HepG2 (cell line): Measurements from ENCODE around the gene TNFAIP3. TPM values are rescaled to one million over a fixed set of nuclear protein-coding genes. Genes with fewer than 3 reads are reported as not detected.
A peak's percentile ranks its signal among the peaks of the same experiment; 100 is the strongest.

Experiments
- CEBPB ChIP-seq: IDR thresholded peaks from 2 replicates; pipeline ENCODE4 v1.6.1; 2011; ENCODE audit warnings: low read depth, low read length, improper control_type of control experiment, borderline replicate concordance
- GATAD1 ChIP-seq: IDR thresholded peaks from 2 replicates; pipeline ENCODE4 v1.6.1; 2016; ENCODE audit warnings: missing genetic modification reagents, missing compliant biosample characterization
- GATAD2A ChIP-seq: IDR thresholded peaks from 2 replicates; pipeline ENCODE4 v1.6.1; 2016
- KDM2A ChIP-seq: sonication (generic); formaldehyde crosslinking; IDR thresholded peaks from 2 replicates; pipeline ENCODE4 v1.4.0; 2020; ENCODE audit warnings: low read depth, missing genetic modification reagents, borderline replicate concordance
- KLF11 ChIP-seq: IDR thresholded peaks from 2 replicates; pipeline ENCODE4 v1.6.1; 2016; ENCODE audit warnings: missing compliant biosample characterization
- MXD4 ChIP-seq: IDR thresholded peaks from 2 replicates; pipeline ENCODE4 v1.6.1; 2016; ENCODE audit warnings: mild to moderate bottlenecking, missing biosample characterization, missing genetic modification reagents
- NCOR1 ChIP-seq: fragments of 200-600 bp; sonication (generic); IDR thresholded peaks from 2 replicates; pipeline ENCODE4 v1.7.0; 2017; ENCODE audit warnings: antibody characterized with exemption, low read length, borderline replicate concordance
- PCBP1 ChIP-seq: fragments of 200-400 bp; formaldehyde crosslinking; IDR thresholded peaks from 2 replicates; pipeline ENCODE4 v1.6.1; 2017; ENCODE audit warnings: mild to moderate bottlenecking, low read depth, low read length, borderline replicate concordance
- RARG ChIP-seq: sonication (generic); formaldehyde crosslinking; IDR thresholded peaks from 2 replicates; pipeline ENCODE4 v1.4.0; 2020; ENCODE audit warnings: low read depth, mild to moderate bottlenecking, missing genetic modification reagents
- RCOR2 ChIP-seq: IDR thresholded peaks from 2 replicates; pipeline ENCODE4 v1.6.1; 2016; ENCODE audit warnings: missing biosample characterization, missing genetic modification reagents
- ZBTB42 ChIP-seq: sonication (generic); formaldehyde crosslinking; IDR thresholded peaks from 2 replicates; pipeline ENCODE4 v1.5.0; 2020; ENCODE audit warnings: mild to moderate bottlenecking, missing genetic modification reagents
- ZFP36L1 ChIP-seq: sonication (generic); formaldehyde crosslinking; IDR thresholded peaks from 2 replicates; pipeline ENCODE4 v1.8.0; 2022; ENCODE audit warnings: mild to moderate bottlenecking, missing genetic modification reagents, moderate library complexity
- ZKSCAN8 ChIP-seq: IDR thresholded peaks from 2 replicates; pipeline ENCODE4 v1.6.1; 2016; ENCODE audit warnings: borderline replicate concordance, missing genetic modification reagents, missing compliant biosample characterization
- ZNF816 ChIP-seq: sonication (generic); formaldehyde crosslinking; IDR thresholded peaks from 2 replicates; pipeline ENCODE4 v1.8.0; 2022; ENCODE audit warnings: missing genetic modification reagents, mild to moderate bottlenecking, borderline replicate concordance
- ZNF883 ChIP-seq: sonication (generic); formaldehyde crosslinking; IDR thresholded peaks from 2 replicates; pipeline ENCODE4 v1.5.1; 2020; ENCODE audit warnings: mild to moderate bottlenecking, missing genetic modification reagents; ENCODE audit errors: not compliant biosample characterization
- ZSCAN20 ChIP-seq: sonication (generic); formaldehyde crosslinking; IDR thresholded peaks from 2 replicates; pipeline ENCODE4 v1.4.0; 2020; ENCODE audit warnings: missing genetic modification reagents, mild to moderate bottlenecking, borderline replicate concordance
- polyA plus RNA-seq, 8 experiments: library from polyadenylated mRNA; depleted of rRNA in 3 of 8; stranded (reverse) in 7 of 8; unstranded in 1 of 8; fragments of >200 nt; fragmentation: Illumina TruSeq in 4 of 8; extraction: Trizol in 4 of 8; gene quantifications; 2 replicates each; pipeline versions ENCODE4 v1.2.1 to v1.2.3, GENCODE V29; 2011 to 2016; ENCODE audit warnings: low read depth in 4 of 8, missing spikeins in 1 of 8, mixed read lengths in 1 of 8; ENCODE audit not compliant: insufficient read depth in 1 of 8
- total RNA-seq, 5 experiments: library from RNA; depleted of rRNA; stranded (reverse); fragments of >200 nt; fragmentation: Illumina TruSeq; extraction: Trizol; gene quantifications; 2 replicates each; pipeline ENCODE4 v1.2.3, GENCODE V29; 2016; ENCODE audit warnings: low read depth in 1 of 5
- TF ChIP-seq, protein P1 (sequence below), 2 experiments: sonication (generic) in 1 of 2; formaldehyde crosslinking in 1 of 2; IDR thresholded peaks; 2 replicates each; pipeline versions ENCODE4 v1.4.0 to v1.6.1; 2018 to 2020; ENCODE audit warnings: missing genetic modification reagents in 2 of 2, borderline replicate concordance in 1 of 2, low read depth in 1 of 2, mild to moderate bottlenecking in 1 of 2, missing biosample characterization in 1 of 2
- TF ChIP-seq, protein P2 (sequence below): sonication (generic); formaldehyde crosslinking; IDR thresholded peaks from 2 replicates; pipeline ENCODE4 v1.5.0; 2020; ENCODE audit warnings: missing genetic modification reagents
- TF ChIP-seq, protein P3 (sequence below): sonication (generic); formaldehyde crosslinking; IDR thresholded peaks from 2 replicates; pipeline ENCODE4 v1.5.0; 2020; ENCODE audit warnings: mild to moderate bottlenecking, missing genetic modification reagents, borderline replicate concordance
- TF ChIP-seq, protein P4 (sequence below): IDR thresholded peaks from 2 replicates; pipeline ENCODE4 v1.6.1; 2016; ENCODE audit warnings: mild to moderate bottlenecking

TNFAIP3 gene
- total and polyA plus RNA-seq, 2 of the 13 experiments (the other 11 are each of a cell fraction or from before 2014, with no cell fraction given): 28.2 to 47.1 TPM

DNA sequence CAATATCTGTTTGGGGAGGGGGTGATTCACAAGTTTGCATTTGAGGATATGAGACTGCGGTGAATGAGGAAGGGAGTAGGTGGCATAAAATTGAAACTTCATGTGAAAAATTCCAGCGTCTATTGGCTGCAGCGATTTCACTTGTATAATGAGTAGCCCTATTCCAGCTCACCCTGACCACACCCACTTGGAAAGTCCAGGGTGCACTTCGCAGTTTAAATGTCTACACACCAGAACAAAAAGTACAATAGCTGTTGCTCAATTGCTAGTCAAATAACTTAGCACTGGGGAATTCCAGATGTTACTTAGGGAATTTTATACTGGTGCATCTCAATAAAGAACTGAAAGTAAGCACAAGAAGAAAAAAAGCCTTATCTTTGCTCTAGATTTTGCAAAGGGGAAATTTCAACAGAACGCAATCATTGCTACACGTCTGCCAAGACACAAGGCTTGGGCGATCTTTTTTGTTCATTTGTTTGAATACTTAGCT, 6.3 kb downstream of the TNFAIP3 start (continued):
- TF ChIP-seq, protein P1, sequence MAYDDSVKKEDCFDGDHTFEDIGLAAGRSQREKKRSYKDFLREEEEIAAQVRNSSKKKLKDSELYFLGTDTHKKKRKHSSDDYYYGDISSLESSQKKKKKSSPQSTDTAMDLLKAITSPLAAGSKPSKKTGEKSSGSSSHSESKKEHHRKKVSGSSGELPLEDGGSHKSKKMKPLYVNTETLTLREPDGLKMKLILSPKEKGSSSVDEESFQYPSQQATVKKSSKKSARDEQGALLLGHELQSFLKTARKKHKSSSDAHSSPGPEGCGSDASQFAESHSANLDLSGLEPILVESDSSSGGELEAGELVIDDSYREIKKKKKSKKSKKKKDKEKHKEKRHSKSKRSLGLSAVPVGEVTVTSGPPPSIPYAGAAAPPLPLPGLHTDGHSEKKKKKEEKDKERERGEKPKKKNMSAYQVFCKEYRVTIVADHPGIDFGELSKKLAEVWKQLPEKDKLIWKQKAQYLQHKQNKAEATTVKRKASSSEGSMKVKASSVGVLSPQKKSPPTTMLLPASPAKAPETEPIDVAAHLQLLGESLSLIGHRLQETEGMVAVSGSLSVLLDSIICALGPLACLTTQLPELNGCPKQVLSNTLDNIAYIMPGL (CRISPR knock-in tag; IDR thresholded peaks at IDR 0.05; ENCODE audit: borderline replicate concordance in 1 of 2, low read depth in 1 of 2): 0 out of 4 replicates have a peak, but pooled peaks of 1 of the 2 experiments have one; percentile 52
- peak; percentile 54; the same call in 1 of the 2 replicates for TF ChIP-seq GATAD1
- no peak for TF ChIP-seq PCBP1
- 0 out of 2 replicates have a peak, but pooled peaks have one; percentile 11 for TF ChIP-seq ZNF816 (CRISPR knock-in tag)
- TF ChIP-seq RCOR2 (CRISPR knock-in tag): peak; percentile 88
- TF ChIP-seq CEBPB: peak; percentile 97
- TF ChIP-seq ZNF883 (CRISPR knock-in tag): no peak
- peak; percentile 100 for TF ChIP-seq ZBTB42 (CRISPR knock-in tag)
- no peak for TF ChIP-seq RARG
- TF ChIP-seq ZSCAN20: peak; percentile 68; the same call in 1 of the 2 replicates
- TF ChIP-seq, protein P2, sequence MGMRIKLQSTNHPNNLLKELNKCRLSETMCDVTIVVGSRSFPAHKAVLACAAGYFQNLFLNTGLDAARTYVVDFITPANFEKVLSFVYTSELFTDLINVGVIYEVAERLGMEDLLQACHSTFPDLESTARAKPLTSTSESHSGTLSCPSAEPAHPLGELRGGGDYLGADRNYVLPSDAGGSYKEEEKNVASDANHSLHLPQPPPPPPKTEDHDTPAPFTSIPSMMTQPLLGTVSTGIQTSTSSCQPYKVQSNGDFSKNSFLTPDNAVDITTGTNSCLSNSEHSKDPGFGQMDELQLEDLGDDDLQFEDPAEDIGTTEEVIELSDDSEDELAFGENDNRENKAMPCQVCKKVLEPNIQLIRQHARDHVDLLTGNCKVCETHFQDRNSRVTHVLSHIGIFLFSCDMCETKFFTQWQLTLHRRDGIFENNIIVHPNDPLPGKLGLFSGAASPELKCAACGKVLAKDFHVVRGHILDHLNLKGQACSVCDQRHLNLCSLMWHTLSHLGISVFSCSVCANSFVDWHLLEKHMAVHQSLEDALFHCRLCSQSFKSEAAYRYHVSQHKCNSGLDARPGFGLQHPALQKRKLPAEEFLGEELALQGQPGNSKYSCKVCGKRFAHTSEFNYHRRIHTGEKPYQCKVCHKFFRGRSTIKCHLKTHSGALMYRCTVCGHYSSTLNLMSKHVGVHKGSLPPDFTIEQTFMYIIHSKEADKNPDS (CRISPR knock-in tag): no peak
- TF ChIP-seq, protein P3, sequence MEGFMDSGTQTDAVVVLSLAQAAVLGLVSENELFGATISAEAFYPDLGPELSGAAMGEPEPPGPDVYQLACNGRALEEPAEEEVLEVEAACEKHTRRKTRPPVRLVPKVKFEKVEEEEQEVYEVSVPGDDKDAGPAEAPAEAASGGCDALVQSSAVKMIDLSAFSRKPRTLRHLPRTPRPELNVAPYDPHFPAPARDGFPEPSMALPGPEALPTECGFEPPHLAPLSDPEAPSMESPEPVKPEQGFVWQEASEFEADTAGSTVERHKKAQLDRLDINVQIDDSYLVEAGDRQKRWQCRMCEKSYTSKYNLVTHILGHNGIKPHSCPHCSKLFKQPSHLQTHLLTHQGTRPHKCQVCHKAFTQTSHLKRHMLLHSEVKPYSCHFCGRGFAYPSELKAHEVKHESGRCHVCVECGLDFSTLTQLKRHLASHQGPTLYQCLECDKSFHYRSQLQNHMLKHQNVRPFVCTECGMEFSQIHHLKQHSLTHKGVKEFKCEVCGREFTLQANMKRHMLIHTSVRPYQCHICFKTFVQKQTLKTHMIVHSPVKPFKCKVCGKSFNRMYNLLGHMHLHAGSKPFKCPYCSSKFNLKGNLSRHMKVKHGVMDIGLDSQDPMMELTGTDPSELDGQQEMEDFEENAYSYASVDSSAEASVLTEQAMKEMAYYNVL (CRISPR knock-in tag): peak; percentile 62; the same call in 1 of the 2 replicates
- TF ChIP-seq, protein P4, sequence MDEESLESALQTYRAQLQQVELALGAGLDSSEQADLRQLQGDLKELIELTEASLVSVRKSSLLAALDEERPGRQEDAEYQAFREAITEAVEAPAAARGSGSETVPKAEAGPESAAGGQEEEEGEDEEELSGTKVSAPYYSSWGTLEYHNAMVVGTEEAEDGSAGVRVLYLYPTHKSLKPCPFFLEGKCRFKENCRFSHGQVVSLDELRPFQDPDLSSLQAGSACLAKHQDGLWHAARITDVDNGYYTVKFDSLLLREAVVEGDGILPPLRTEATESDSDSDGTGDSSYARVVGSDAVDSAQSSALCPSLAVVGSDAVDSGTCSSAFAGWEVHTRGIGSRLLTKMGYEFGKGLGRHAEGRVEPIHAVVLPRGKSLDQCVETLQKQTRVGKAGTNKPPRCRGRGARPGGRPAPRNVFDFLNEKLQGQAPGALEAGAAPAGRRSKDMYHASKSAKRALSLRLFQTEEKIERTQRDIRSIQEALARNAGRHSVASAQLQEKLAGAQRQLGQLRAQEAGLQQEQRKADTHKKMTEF (CRISPR knock-in tag): peak; percentile 76
- TF ChIP-seq KLF11 (CRISPR knock-in tag): no peak
- peak; percentile 60; the same call in 1 of the 2 replicates for TF ChIP-seq MXD4 (CRISPR knock-in tag)
- TF ChIP-seq GATAD2A (CRISPR knock-in tag): peak; percentile 93
- 0 out of 2 replicates have a peak, but pooled peaks have one; percentile 23 for TF ChIP-seq KDM2A (CRISPR knock-in tag)
- 0 out of 2 replicates have a peak, but pooled peaks have one; percentile 46 for TF ChIP-seq ZFP36L1 (CRISPR knock-in tag)
- peak; percentile 84; the same call in 1 of the 2 replicates for TF ChIP-seq ZKSCAN8 (CRISPR knock-in tag)
- peak; percentile 98 for TF ChIP-seq NCOR1
